Stimulated activated CD8-positive, alpha-beta memory T cell treated with anti-CD3 and anti-CD28 coated beads, Interleukin-4, amount 100 ng/mL, for 4 hours (primary cell): ENCODE results near the gene C19orf25.

Experiments
- DNase-seq, 2 donors: peaks; one replicate each; pipeline ENCODE4 v3.0.0-alpha.2; 2020; ENCODE audit warnings: low read depth in 2 of 2, low spot score in 1 of 2

Gene C19orf25

GRCh38 chr19:1466461-1467214 is 12.4 kb downstream of the C19orf25 start:
- DNase-seq = no peak

DNA sequence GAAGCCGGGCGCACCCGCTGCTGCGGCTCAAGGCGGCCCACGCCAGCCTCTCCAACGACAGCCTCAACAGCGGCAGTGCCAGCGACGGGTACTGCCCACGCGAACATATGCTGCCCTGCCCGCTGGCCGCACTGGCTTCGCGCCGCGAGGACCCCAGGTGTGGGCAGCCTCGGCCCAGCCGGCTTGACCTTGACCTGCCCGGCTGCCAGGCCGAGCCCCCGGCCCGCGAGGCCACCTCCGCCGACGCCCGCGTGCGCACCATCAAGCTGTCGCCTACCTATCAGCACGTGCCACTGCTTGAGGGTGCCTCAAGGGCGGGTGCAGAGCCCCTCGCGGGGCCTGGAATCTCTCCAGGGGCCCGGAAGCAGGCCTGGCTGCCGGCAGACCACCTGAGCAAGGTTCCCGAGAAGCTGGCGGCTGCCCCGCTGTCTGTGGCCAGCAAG is 13.0 kb downstream of the C19orf25 start:
- no peak for DNase-seq

DNA sequence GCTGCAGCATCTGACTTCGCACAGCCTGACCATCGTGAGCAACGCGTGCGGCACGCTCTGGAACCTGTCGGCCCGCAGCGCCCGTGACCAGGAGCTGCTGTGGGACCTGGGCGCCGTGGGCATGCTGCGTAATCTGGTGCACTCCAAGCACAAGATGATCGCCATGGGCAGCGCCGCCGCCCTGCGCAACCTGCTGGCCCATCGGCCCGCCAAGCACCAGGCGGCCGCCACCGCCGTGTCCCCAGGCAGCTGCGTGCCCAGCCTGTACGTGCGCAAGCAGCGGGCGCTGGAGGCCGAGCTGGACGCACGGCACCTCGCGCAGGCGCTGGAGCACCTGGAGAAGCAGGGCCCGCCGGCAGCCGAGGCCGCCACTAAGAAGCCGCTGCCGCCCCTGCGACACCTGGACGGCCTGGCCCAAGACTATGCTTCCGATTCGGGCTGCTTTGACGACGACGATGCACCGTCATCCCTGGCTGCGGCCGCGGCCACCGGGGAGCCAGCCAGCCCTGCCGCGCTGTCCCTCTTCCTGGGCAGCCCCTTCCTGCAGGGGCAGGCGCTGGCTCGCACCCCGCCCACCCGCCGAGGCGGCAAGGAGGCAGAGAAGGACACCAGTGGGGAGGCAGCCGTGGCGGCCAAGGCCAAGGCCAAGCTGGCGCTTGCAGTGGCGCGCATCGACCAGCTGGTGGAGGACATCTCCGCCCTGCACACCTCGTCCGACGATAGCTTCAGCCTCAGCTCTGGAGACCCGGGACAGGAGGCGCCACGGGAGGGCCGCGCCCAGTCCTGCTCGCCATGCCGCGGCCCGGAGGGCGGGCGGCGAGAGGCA is 13.6 kb downstream of the C19orf25 start:
- DNase-seq = no peak

GRCh38 chr19:1461862-1462261 is 17.2 kb downstream of the C19orf25 start:
- no peak for DNase-seq

- DNase-seq = no peak
Measured at GRCh38 chr19:1460033-1460995, 18.7 kb downstream of the C19orf25 start.

- no peak for DNase-seq
Measured at GRCh38 chr19:1459479-1459878, 19.5 kb downstream of the C19orf25 start.

GRCh38 chr19:1457892-1458291 is 21.1 kb downstream of the C19orf25 start:
- no peak for DNase-seq

DNA sequence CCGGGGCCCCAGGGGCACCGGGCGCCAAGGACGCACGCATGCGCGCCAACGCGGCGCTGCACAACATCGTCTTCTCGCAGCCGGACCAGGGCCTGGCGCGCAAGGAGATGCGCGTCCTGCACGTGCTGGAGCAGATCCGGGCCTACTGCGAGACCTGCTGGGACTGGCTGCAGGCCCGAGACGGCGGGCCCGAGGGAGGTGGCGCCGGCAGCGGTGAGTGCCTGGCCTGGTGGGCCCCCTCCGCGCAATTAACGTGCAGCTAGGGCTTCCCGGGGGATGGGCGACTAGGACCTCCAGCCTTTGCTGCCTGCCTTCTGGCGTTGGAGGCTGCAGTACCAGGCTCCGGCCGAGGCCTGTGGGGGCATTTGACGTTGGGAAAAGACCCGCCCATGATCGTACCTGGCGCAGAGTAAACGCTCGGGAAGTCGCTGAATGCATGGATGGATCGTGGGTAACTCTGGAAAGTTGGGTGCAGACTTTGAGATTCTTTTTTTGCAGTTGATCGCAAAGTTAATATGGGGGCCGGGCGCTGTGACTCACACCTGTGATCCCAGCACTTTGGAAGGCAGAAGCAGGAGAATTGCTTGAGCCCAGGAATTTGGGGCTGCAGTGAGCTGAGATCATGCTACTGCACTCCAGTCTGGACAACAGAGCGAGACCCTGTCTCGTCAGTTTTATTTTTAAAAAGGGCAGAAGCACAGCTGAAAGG is 21.8 kb downstream of the C19orf25 start:
- no peak for DNase-seq

- no peak for DNase-seq
Measured at GRCh38 chr19:1456121-1456900, 22.7 kb downstream of the C19orf25 start.

DNA sequence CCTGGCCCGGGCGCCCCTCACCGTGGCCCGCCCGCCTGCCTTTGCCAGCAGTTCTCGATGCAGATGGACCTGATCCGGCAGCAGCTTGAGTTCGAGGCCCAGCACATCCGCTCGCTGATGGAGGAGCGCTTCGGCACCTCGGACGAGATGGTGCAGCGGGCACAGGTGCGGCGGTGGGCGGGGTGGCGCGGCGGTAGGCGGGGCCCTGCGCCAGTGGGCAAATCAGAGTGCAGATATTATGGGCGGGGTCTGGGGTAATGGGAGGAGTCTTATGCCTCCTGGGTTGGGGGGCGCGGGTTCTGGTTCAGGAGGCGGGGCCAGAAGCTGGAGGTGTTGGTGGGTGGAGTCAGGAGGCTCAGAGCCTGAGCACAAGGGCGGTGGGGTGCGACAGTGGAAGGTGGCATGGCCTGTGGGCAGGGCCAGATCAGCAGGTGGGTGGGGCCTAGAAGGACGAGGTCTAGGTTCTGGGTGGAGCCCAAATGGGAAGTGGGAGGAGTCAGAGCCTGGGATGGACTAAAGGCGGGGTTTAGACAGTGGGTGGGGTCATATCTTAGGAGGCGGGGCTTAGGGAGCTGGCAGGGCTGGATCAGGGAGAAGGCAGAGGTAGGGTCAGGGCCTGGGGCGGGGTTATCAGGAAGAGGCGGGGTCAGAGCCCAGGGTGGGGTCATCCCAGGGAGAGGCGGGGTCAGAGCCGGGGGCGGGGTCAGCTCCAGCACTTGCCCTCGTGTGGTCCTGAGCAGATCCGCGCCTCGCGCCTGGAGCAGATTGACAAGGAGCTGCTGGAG is 23.5 kb downstream of the C19orf25 start:
- DNase-seq = no peak

DNA sequence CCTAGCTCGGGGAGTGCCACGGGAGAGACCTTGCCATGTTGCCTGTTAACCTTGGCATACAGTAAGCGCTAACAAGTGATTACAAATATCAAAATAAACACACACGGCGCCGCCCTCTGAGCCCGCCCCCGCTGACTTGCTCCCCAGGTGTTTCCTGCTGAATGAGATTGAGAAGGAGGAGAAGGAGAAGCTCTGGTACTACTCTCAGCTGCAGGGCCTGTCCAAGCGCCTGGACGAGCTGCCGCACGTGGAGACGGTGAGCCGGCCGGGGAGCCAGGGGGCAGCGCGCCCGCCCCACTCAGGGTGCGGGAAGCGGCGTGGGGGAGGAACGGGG is 24.0 kb downstream of the C19orf25 start:
- no peak for DNase-seq

DNA sequence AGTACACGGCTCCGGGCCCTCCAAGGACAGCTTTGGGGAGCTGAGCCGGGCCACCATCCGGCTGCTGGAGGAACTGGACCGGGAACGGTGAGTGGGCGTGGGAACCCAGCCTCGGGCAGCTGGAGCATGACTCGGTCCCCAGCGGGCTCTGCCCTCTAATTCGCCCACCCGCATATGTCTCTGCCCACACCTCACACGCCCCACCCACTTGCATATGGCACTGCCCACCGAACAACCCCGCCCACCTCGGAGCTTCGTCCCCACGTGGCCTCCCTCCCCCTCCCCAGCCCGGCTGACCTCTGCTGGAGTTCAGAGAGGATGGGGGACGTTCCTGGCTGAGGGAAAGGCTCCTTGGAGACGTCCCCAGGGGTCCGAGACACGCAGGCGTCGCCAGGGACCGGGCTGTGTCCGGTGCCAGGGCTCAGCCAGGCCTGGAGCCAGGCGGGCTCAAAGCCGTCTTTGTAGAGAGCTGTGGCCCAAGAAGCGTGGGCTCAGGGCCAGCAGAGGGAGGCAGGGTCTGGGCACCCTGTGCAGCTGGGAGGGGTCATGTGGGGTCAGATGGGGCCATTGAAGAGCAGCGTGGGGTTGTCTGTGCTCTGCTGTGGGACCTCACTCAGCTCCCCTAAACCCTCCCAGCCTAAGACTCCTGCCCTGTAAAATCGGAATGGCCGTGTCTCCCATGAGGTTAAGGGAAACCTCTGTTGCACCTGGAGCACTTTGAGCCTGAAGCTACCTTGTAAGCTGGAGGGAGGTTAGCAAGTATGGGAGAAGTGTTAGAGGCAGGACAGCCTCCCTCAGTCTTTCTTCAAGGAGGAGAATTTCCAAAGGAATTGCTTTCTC is 25.3 kb downstream of the C19orf25 start:
- no peak for DNase-seq

GRCh38 chr19:1452802-1453524 is 26.1 kb downstream of the C19orf25 start:
- DNase-seq = no peak

DNA sequence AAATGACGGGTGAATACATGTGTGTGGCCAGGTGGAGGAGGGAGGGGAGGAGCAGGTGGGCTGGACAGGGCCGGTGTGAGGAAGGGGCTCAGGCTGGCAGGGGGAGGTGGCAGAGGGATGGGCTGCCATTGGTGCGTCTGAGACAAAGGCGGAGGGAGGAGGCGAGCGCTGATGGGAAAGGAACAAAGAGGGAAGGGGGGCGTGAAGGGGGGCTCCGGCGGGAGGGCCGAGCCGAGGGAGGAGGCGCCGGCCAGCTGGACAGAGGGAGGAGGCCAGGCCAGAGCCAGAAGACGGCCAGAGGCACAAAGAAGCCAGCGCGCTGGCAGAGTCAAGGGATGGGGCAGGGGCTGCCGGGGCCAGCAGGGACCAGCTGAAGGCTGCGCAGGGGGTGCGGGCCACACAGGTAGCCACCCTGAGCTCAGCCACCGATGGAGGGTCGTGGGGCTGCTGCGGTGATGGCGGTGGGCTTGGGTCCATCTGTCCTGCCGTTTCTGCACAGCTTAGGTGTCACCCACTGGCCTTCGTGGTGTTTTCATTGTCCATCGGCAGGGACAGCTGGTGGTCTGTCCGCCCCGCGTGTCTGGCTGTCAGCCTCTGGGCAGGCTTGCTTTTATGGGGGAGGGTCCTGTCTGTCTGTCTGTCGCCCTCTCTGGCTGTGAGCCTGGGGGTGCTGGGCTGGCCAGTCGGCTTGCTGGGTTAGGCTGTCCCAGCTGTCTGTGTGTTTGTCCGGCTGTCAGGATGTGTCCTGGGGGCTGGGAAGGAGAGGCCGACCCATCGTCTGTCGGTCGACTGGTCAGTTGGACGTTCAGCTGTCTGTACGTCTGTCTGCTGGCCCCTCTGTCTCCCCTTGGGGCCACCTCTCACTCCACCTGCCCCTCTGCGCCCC is 26.9 kb downstream of the C19orf25 start:
- DNase-seq = no peak

DNA sequence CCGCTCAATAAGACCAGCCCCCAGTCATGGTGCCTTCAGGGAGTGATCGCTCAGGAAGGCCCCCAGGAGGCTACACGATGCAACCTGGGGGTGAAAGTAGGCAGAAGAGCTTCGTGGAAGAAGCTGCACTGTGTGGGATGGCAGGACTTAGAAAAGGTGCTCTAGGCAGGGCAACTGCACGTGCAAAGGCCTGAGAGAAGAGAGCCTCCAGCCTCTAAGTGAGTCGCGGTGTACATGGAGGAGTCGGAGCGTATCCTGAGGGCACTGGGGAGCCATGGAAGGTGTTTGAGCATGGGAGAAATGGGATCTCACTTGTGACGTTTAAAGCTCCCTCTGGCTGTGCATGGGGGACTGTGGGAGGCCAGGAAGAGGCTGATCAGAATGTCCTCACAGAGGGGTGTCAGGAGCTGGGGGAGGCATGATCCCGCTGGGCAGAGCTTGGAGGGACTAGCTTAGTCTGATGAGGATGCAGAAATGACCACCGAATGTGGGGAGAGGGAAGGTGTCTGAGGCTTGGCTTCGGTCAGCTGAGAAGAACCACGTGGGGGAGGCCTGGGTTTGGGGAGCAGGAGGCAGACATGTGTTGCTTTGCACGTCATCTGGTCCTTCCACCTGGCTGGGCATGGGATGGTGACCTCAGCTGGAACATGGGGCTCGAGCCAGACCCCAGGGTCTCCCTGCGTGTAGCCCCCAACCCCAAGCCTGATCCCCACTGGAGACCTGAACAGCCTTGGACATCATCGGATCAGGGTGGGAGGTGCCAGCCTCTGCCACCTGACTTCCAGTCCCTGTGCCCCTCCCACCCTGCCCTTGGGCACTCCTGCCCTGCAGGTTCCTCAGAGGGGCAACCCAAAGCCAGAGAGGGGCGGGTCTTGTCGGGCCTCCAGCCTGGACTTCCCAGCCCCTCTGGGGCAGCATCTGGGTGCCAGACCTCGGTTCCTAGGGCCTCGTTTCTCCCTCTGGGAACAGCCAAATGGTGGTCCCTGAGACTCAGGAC is 28.0 kb downstream of the C19orf25 start:
- no peak for DNase-seq
